IPS DF 6.9 (cell line): Measurements from ENCODE around the gene ITGB4.

Experiments used
- DNase-seq: peaks from one replicate; pipeline ENCODE4 v3.0.0-alpha.2; 2013; ENCODE audit warnings: low read depth, low spot score
- H3K27ac ChIP-seq: one replicate; pipeline ENCODE4 v1.5.1; 2013; ENCODE audit warnings: low read length, control low read depth
- H3K27me3 ChIP-seq: 2 replicates; pipeline ENCODE4 v1.6.1; 2013; ENCODE audit warnings: mild to moderate bottlenecking, low read length; ENCODE audit not compliant: control insufficient read depth, insufficient read depth
- H3K36me3 ChIP-seq: 2 replicates; pipeline ENCODE4 v1.6.1; 2013; ENCODE audit warnings: low read length; ENCODE audit not compliant: control insufficient read depth, insufficient read depth
- H3K4me1 ChIP-seq: 2 replicates; pipeline ENCODE4 v1.6.1; 2013; ENCODE audit warnings: low read length; ENCODE audit not compliant: control insufficient read depth, insufficient read depth
- H3K4me3 ChIP-seq: 2 replicates; pipeline ENCODE4 v1.5.1; 2013; ENCODE audit warnings: mild to moderate bottlenecking, low read length
- H3K9me3 ChIP-seq: 2 replicates; pipeline ENCODE4 v1.6.1; 2013; ENCODE audit warnings: low read length, inconsistent platforms; ENCODE audit not compliant: control insufficient read depth, insufficient read depth
- WGBS: extraction: QIAGEN DNeasy Blood & Tissue Kit; methylation state at CpG from one replicate; pipeline ENCODE4 v1.1.7; 2013; ENCODE audit warnings: mixed read lengths, missing lambda C conversion rate; ENCODE audit not compliant: insufficient read length, insufficient coverage; 5-methylcytosine and 5-hydroxymethylcytosine counted together

ITGB4 gene

GRCh38 chr17:75695830-75696271 is 25.4 kb upstream of the ITGB4 start:
- no CpG with 5 or more reads among the region's 12 CpGs for WGBS
- Histone ChIP-seq H3K9me3 (no peaks in the 10 kb centered on the region), H3K27ac (no peak overlapping the region), H3K4me1 (no peaks in the 10 kb centered on the region), H3K27me3 (no peaks in the 10 kb centered on the region), H3K36me3 (peaks cover 20% of the 10 kb centered on the region), H3K4me3 (no peak overlapping the region)
- DNase-seq: no peak

DNA sequence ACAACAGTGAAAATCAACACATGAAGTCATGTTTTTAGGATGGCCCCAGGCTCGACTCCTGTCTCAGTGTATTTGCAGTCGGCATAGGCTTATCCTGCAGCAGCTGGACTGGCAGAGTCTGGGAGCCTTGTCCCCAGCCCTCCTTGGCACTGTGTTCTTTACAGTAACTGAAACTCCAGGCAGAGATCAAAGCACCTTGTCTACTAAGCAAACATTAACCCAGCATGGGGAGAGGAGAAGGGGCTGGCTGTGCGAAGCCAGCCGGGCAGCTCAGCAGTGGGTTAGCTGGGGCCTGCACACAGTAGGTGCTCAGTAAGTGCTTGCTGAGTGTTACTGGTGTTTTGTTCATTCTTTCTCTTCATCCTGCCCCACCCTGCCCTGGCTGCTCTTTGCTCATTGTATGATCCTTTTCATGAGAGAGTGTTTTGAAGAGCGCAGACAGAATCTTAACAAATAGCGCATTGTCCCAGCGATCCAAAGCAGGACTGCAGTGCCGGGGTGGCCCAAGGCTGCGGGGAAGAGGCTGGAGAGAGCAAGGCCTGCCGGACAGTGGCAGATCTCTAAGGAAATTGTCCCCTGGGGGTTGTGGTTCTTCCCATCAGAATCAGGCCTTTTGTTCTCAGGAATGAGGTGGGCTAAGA is 23.5 kb upstream of the ITGB4 start:
- Histone ChIP-seq H3K9me3 (no peaks in the 10 kb centered on the region), H3K27me3 (no peaks in the 10 kb centered on the region), H3K27ac (no peak overlapping the region), H3K4me1 (no peaks in the 10 kb centered on the region), H3K4me3 (no peak overlapping the region), H3K36me3 (peaks cover 31% of the 10 kb centered on the region)
- DNase-seq: no peak
- WGBS: no CpG with 5 or more reads among the region's 10 CpGs

GRCh38 chr17:75698659-75699058 is 22.6 kb upstream of the ITGB4 start:
- H3K4me1 ChIP-seq: no peaks in the 10 kb centered on the region
- no peaks in the 10 kb centered on the region for H3K27me3 ChIP-seq
- WGBS: no CpG with 5 or more reads among the region's 3 CpGs
- H3K4me3 ChIP-seq: no peak overlapping the region
- peaks cover 37% of the 10 kb centered on the region for H3K36me3 ChIP-seq
- H3K9me3 ChIP-seq: no peaks in the 10 kb centered on the region
- H3K27ac ChIP-seq: no peak overlapping the region
- DNase-seq: no peak

DNA sequence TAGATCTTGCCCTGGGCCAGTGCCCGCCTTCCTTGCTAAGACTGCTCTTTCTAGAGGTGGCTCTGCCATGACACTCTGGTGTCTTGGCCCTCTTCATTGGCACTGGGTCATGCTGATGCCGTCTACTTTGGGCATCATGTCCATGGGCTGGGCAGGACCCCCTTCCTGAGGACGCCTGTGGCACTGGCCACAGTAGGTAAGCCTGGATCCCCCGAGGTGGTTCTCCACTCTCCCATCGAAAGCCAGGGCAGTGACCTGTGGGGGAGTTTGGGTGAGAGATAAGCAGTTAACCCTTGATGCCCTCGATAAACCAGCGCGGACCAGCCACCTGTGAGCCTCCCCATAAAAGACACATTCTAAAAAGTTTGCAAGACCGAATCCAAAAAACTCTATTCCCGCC is 20.0 kb upstream of the ITGB4 start:
- Histone ChIP-seq H3K27ac (no peak overlapping the region), H3K36me3 (peaks cover 44% of the 10 kb centered on the region)
- no CpG with 5 or more reads among the region's 10 CpGs for WGBS

GRCh38 chr17:75703191-75703590 is 18.1 kb upstream of the ITGB4 start:
- H3K36me3 ChIP-seq: peaks cover 53% of the 10 kb centered on the region
- no CpG with 5 or more reads among the region's 12 CpGs for WGBS
- H3K4me3 ChIP-seq: no peak overlapping the region
- no peaks in the 10 kb centered on the region for H3K4me1 ChIP-seq
- DNase-seq: no peak
- no peaks in the 10 kb centered on the region for H3K27me3 ChIP-seq
- H3K27ac ChIP-seq: no peak overlapping the region
- H3K9me3 ChIP-seq: no peaks in the 10 kb centered on the region

More for the DNA sequence above, 20.0 kb upstream of the ITGB4 start:
- DNase-seq: no peak
- no peaks in the 10 kb centered on the region for H3K27me3 ChIP-seq
- H3K9me3 ChIP-seq: no peaks in the 10 kb centered on the region
- H3K4me3 ChIP-seq: no peak overlapping the region
- no peaks in the 10 kb centered on the region for H3K4me1 ChIP-seq

- H3K9me3 ChIP-seq: no peaks in the 10 kb centered on the region
- peaks cover 53% of the 10 kb centered on the region for H3K36me3 ChIP-seq
- H3K27ac ChIP-seq: no peak overlapping the region
- H3K27me3 ChIP-seq: no peaks in the 10 kb centered on the region
- no peak overlapping the region for H3K4me3 ChIP-seq
- no peak for DNase-seq
- WGBS: no CpG with 5 or more reads among the region's 9 CpGs
- H3K4me1 ChIP-seq: no peaks in the 10 kb centered on the region
These were observed 17.7 kb upstream of the ITGB4 start for GRCh38 chr17:75703591-75703990.

DNA sequence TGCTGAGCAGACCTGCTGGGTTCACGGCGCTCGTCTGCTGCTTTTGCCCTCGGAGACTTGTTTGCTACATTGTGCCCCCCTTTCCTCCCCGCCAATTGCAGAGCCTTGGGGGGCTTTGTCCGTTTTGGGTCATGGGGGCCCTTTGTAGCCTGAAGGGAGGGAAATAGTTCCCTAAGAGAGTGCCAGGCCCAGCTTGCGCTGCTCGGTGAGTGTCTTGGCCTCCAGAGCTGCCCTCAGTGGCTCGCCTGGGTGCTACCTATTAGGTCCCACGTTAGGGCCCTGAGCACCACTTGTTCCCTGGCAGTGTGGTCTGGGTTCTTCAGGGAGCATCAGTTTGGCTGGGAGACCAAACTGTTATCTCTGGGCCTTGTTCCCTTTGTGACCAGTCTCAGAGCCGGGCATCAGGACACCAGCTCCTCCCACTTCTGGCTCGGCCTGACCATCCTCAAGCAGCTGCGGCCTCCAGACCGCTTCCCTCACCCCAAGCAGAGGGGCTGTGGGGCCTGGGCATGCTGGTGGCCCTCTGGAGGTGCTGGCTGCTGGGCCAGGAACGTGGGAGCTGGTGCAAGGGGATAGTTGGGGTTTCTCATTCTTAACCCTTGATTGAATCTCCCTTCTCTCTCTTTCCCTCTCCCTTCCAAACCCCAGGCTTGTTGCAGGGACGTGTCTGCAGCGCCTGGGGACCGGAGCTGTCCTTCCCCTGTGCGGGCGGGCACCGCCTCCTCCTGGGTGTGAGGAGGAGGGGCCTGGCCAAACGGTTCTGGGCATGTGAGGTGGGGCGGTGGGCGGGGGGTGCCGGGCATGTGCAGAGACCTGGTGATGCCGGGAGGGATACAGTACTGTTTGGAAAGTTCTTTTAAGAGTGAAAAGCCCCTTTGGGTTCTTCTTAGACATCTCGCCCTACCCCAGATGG is 16.0 kb upstream of the ITGB4 start:
- no peak overlapping the region for H3K4me3 ChIP-seq
- H3K9me3 ChIP-seq: no peaks in the 10 kb centered on the region
- no CpG with 5 or more reads among the region's 27 CpGs for WGBS
- H3K27ac ChIP-seq: no peak overlapping the region
- no peaks in the 10 kb centered on the region for H3K4me1 ChIP-seq
- H3K27me3 ChIP-seq: no peaks in the 10 kb centered on the region
- H3K36me3 ChIP-seq: peaks cover 50% of the 10 kb centered on the region
- DNase-seq: no peak

- DNase-seq: no peak
- Histone ChIP-seq H3K36me3 (peaks cover 40% of the 10 kb centered on the region), H3K9me3 (no peaks in the 10 kb centered on the region), H3K27me3 (no peaks in the 10 kb centered on the region), H3K27ac (no peak overlapping the region), H3K4me3 (no peak overlapping the region), H3K4me1 (no peaks in the 10 kb centered on the region)
- no CpG with 5 or more reads among the region's 20 CpGs for WGBS
These were observed 15.1 kb upstream of the ITGB4 start for GRCh38 chr17:75706042-75706728.

DNA sequence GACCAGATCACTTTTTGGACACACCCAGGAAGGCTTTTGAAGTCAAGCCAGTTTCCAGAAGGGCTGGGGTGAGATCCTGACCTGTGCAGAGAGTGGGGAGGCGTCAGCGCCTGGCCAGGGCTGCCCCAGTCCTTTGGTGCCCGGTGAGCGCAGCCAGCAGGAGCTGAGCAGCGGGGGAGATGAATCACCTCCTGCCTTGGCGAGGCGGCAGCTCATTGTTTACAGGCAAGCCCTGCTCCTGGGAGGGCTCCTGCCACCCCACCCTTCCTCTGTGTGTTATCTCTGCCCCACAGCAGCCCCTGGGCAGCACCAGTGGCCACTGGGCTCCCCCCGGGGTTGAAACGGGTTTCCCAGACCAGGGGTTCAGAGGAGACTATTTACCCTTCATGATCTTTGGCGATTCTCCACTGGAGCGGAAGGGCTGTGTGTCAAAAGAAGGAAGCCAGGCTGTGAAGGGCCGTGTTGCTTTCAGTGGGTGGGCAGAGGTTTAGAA is 14.1 kb upstream of the ITGB4 start:
- no CpG with 5 or more reads among the region's 12 CpGs for WGBS
- no peak for DNase-seq
- no peaks in the 10 kb centered on the region for H3K27me3 ChIP-seq
- no peaks in the 10 kb centered on the region for H3K9me3 ChIP-seq
- H3K4me3 ChIP-seq: no peak overlapping the region
- H3K4me1 ChIP-seq: no peaks in the 10 kb centered on the region
- H3K27ac ChIP-seq: no peak overlapping the region
- peaks cover 39% of the 10 kb centered on the region for H3K36me3 ChIP-seq

- Histone ChIP-seq H3K27me3 (no peaks in the 10 kb centered on the region), H3K4me3 (no peak overlapping the region)
These were observed 8.8 kb upstream of the ITGB4 start for GRCh38 chr17:75712446-75712845.

More at GRCh38 chr17:75712446-75712845, 8.8 kb upstream of the ITGB4 start:
- DNase-seq: no peak
- Histone ChIP-seq H3K27ac (no peak overlapping the region), H3K4me1 (no peaks in the 10 kb centered on the region), H3K9me3 (no peaks in the 10 kb centered on the region), H3K36me3 (no peaks in the 10 kb centered on the region)
- WGBS: no CpG with 5 or more reads among the region's 2 CpGs
